Measurements from ENCODE around the gene IL15RA. TPM values are rescaled to one million over a fixed set of nuclear protein-coding genes. Genes with fewer than 3 reads are reported as not detected.

The IL15RA gene
- total and polyA plus RNA-seq, 2 experiments from 2014 or later: 4.0 to 7.0 TPM

DNA sequence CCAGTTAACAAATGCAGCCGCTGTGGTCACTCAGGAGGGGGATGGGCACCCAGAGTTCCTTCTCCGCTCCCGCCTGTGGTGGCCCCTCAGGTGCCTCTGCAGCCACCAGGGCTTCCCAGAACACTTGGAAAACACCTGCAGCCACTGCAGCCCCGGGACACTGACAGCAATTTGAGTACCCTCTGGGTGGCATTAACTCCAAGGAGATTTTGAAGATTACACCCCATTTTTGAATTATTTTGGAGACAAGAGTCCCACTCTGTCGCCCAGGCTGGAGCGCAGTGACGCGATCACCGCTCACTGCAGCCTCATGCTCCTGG lies 32.2 kb downstream of the IL15RA start:
- WGBS, 2 experiments (ENCODE audit: low coverage in 1 of 2, low lambda C conversion rate in 2 of 2, missing lambda C conversion rate in 2 of 2): 92 to 94% methylated on average over 9 of the region's 9 CpGs
- no peaks in the 10 kb centered on the region for H4K20me1 ChIP-seq (ENCODE audit: insufficient read depth)
- H3K9me2 ChIP-seq (ENCODE audit: insufficient read depth): no peaks in the 10 kb centered on the region
- peak overlapping the region; percentile 71; the same call in 1 of the 2 replicates for H2AFZ ChIP-seq
- H3F3A ChIP-seq (ENCODE audit: insufficient read depth): peaks cover 33% of the 10 kb centered on the region
- H3K9ac ChIP-seq: peak overlapping the region; percentile 96
- no peak for TF ChIP-seq EZH2 (IDR thresholded peaks at IDR 0.05; ENCODE audit: insufficient read depth, poor library complexity, severe bottlenecking)
- no peak for TF ChIP-seq EZH2phosphoT487 (IDR thresholded peaks at IDR 0.05; ENCODE audit: insufficient read depth, low read depth)
- H3K4me3 ChIP-seq: peak overlapping the region; percentile 32
- no peaks in the 10 kb centered on the region for H3K9me3 ChIP-seq (ENCODE audit: low read depth)
- H3K79me2 ChIP-seq (ENCODE audit: insufficient read depth): no peaks in the 10 kb centered on the region
- DNase-seq: no peak
- no peaks in the 10 kb centered on the region for H3K27me3 ChIP-seq (replicated peaks; ENCODE audit: insufficient read depth)
- peak overlapping the region; percentile 100 for H3K27ac ChIP-seq
- no peaks in the 10 kb centered on the region for H3K36me3 ChIP-seq (ENCODE audit: low read depth)
- peak overlapping the region; percentile 61 for H3K4me2 ChIP-seq (ENCODE audit: unreplicated experiment)
- peaks cover 34% of the 10 kb centered on the region for H3K4me1 ChIP-seq (ENCODE audit: insufficient read depth)
- in situ Hi-C loops (cut with MboI): no loop called here

DNA sequence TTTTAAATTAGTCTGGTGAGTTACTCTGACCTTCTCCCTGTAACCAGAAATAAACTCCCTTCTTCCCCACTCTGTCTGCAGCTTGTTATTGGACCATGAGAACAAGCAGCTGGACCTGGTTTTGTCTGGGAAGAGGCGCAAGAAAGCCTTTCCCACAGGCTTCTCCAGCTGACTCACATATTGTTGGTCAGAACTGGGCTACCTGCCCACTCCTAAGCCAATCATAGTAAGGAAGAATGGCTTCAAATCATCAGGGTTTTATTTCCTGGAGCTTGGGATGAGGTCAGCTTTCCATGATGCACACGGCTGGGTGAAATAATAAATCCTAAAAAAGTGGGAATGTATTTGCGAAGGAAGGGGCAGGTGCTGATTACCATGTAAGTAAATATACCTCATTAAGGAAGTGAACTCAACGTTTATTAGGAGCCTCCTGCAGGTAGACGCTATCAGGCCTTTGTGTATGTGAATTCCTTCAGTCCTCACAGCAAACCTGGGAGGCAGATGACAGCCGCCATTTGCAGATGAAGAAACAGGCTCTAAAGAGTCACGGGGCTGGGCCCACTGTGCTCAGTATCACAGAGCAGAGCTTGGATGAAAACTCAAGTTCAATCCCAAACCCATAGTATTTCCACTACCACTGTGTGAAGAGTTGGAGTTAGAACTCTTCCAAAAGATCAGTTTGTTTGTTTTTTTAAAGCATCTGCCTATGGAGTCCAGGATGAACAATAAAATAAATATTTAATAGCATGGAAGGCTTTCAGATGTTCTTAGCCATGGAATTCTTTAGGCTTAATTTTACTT lies 32.8 kb downstream of the IL15RA start:
- peak overlapping the region; percentile 96 for H3K9ac ChIP-seq

DNA sequence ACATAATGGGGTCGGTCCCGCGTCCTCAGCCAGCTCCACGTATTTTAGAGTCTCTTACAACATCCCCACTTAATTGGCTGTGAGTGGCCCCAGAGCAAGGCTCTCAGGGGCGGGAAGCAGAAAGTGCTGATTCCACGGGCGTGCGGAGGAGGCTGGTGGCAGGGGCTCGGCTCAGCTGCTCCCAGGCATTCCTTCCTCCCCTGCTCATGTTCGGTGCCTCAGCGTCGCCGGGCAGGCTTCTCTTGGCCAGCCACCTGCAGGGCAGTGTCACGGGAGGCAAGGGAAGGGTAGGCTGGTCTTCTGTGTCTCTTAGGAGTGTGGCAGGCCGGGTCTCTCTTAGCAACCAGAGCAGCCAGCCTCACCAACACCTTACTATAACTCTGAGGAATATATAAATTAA lies 33.8 kb downstream of the IL15RA start:
- H3F3A ChIP-seq (ENCODE audit: insufficient read depth): peaks cover 33% of the 10 kb centered on the region
- peak overlapping the region; percentile 96 for H3K9ac ChIP-seq
- H3K4me1 ChIP-seq (ENCODE audit: insufficient read depth): peaks cover 34% of the 10 kb centered on the region
- peak overlapping the region; percentile 85 for H3K4me2 ChIP-seq (ENCODE audit: unreplicated experiment)
- WGBS, 2 experiments (ENCODE audit: low coverage in 1 of 2, low lambda C conversion rate in 2 of 2, missing lambda C conversion rate in 2 of 2): 11 to 20% methylated on average over 14 to 15 of the region's 15 CpGs
- H4K20me1 ChIP-seq (ENCODE audit: insufficient read depth): no peaks in the 10 kb centered on the region
- in situ Hi-C loops (cut with MboI): no loop called here
- no peaks in the 10 kb centered on the region for H3K36me3 ChIP-seq (ENCODE audit: low read depth)
- no peak overlapping the region for H2AFZ ChIP-seq
- H3K4me3 ChIP-seq: peak overlapping the region; percentile 48
- no peaks in the 10 kb centered on the region for H3K9me2 ChIP-seq (ENCODE audit: insufficient read depth)
- H3K27ac ChIP-seq: peak overlapping the region; percentile 100
- no peaks in the 10 kb centered on the region for H3K9me3 ChIP-seq (ENCODE audit: low read depth)
- no peaks in the 10 kb centered on the region for H3K27me3 ChIP-seq (replicated peaks; ENCODE audit: insufficient read depth)
- no peaks in the 10 kb centered on the region for H3K79me2 ChIP-seq (ENCODE audit: insufficient read depth)
- DNase-seq: peak; percentile 91
- TF ChIP-seq EZH2phosphoT487 (IDR thresholded peaks at IDR 0.05; ENCODE audit: insufficient read depth, low read depth): no peak
- TF ChIP-seq EZH2 (IDR thresholded peaks at IDR 0.05; ENCODE audit: insufficient read depth, poor library complexity, severe bottlenecking): no peak

More for the DNA sequence above, 32.8 kb downstream of the IL15RA start:
- H3K27me3 ChIP-seq (replicated peaks; ENCODE audit: insufficient read depth): no peaks in the 10 kb centered on the region
- peaks cover 34% of the 10 kb centered on the region for H3K4me1 ChIP-seq (ENCODE audit: insufficient read depth)
- no peaks in the 10 kb centered on the region for H3K9me2 ChIP-seq (ENCODE audit: insufficient read depth)
- WGBS, 2 experiments (ENCODE audit: low coverage in 1 of 2, low lambda C conversion rate in 2 of 2, missing lambda C conversion rate in 2 of 2): 1% methylated on average over 7 of the region's 7 CpGs
- H3K36me3 ChIP-seq (ENCODE audit: low read depth): no peaks in the 10 kb centered on the region
- H3K9me3 ChIP-seq (ENCODE audit: low read depth): no peaks in the 10 kb centered on the region
- peak overlapping the region; percentile 48 for H3K4me3 ChIP-seq
- peak; percentile 99 for DNase-seq
- in situ Hi-C loops (cut with MboI): no loop called here
- H3K4me2 ChIP-seq (ENCODE audit: unreplicated experiment): peak overlapping the region; percentile 85
- peak overlapping the region; percentile 100 for H3K27ac ChIP-seq
- H2AFZ ChIP-seq: peak overlapping the region; percentile 52
- no peaks in the 10 kb centered on the region for H3K79me2 ChIP-seq (ENCODE audit: insufficient read depth)
- H4K20me1 ChIP-seq (ENCODE audit: insufficient read depth): no peaks in the 10 kb centered on the region
- peaks cover 33% of the 10 kb centered on the region for H3F3A ChIP-seq (ENCODE audit: insufficient read depth)
- no peak for TF ChIP-seq EZH2phosphoT487 (IDR thresholded peaks at IDR 0.05; ENCODE audit: insufficient read depth, low read depth)

DNA sequence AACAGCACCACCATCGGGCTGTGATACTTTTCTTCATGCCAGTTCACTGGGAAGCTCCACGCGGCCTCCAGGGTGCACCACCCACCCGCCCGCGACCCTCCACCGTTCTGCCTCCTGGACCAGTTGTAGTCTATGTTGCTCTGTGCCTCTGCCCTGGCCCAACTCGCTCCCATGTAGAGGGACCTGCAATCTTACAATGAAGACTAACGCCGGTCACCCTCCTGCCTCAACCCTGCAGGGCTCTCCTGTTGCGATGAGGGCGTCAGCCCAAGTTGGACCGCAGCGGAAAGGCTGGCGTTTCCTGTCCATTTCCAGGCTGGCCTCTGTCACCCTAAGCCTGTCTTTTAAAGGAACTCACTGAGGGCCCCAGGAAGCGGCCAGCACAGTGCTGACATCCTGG lies 34.9 kb downstream of the IL15RA start:
- Histone ChIP-seq H3K4me2 (ENCODE audit: unreplicated experiment) (no peak overlapping the region), H3K4me3 (no peak overlapping the region), H3F3A (ENCODE audit: insufficient read depth) (peaks cover 33% of the 10 kb centered on the region), H4K20me1 (ENCODE audit: insufficient read depth) (no peaks in the 10 kb centered on the region), H3K27ac (no peak overlapping the region), H3K79me2 (ENCODE audit: insufficient read depth) (no peaks in the 10 kb centered on the region), H3K9me2 (ENCODE audit: insufficient read depth) (no peaks in the 10 kb centered on the region), H2AFZ (no peak overlapping the region), H3K4me1 (ENCODE audit: insufficient read depth) (peaks cover 34% of the 10 kb centered on the region), H3K9me3 (ENCODE audit: low read depth) (no peaks in the 10 kb centered on the region), H3K36me3 (ENCODE audit: low read depth) (no peaks in the 10 kb centered on the region), H3K9ac (no peak overlapping the region), H3K27me3 (replicated peaks; ENCODE audit: insufficient read depth) (no peaks in the 10 kb centered on the region)
- TF ChIP-seq EZH2phosphoT487 (IDR thresholded peaks at IDR 0.05; ENCODE audit: insufficient read depth, low read depth): no peak
- TF ChIP-seq EZH2 (IDR thresholded peaks at IDR 0.05; ENCODE audit: insufficient read depth, poor library complexity, severe bottlenecking): no peak
- WGBS, 2 experiments (ENCODE audit: low coverage in 1 of 2, low lambda C conversion rate in 2 of 2, missing lambda C conversion rate in 2 of 2): 89 to 93% methylated on average over 15 to 16 of the region's 16 CpGs
- DNase-seq: no peak
- in situ Hi-C loops (cut with MboI): no loop called here
